HG02678 (cell line): ENCODE results near the gene HES5.
"Not testable (repeated sequence)": the region's sequence is repeated elsewhere in the genome, so short reads cannot be mapped to it uniquely, and the experiment has no call there.

Experiments used
- ATAC-seq: cut with Tn5 transposase; IDR thresholded peaks from one replicate; pipeline ENCODE4 v1.9.1; 2021; ENCODE audit warnings: mild to moderate bottlenecking, moderate library complexity; ENCODE audit not compliant: unreplicated experiment

The HES5 gene

GRCh38 chr1:2529784-2530512 lies at the start of gene HES5:
Gene HES5, minus strand, starts transcription at chr1:2530263. Its CDS starts 99 bp downstream, at chr1:2530164.
- no peak for ATAC-seq

GRCh38 chr1:2578758-2579118 lies 48.7 kb upstream of the HES5 start:
- no peak for ATAC-seq

- ATAC-seq, result peak; percentile 34
Observed at GRCh38 chr1:2577565-2578075, 47.6 kb upstream of the HES5 start.

GRCh38 chr1:2575801-2576663 lies 46.0 kb upstream of the HES5 start:
- ATAC-seq, result no peak

- ATAC-seq, result no peak
Observed at GRCh38 chr1:2574350-2574749, 44.3 kb upstream of the HES5 start.

- ATAC-seq, result no peak
Observed at GRCh38 chr1:2573250-2573920, 43.3 kb upstream of the HES5 start.

GRCh38 chr1:2571348-2571747 lies 41.3 kb upstream of the HES5 start:
- no peak for ATAC-seq

GRCh38 chr1:2570332-2570731 lies 40.3 kb upstream of the HES5 start:
- ATAC-seq, result no peak

GRCh38 chr1:2569703-2570102 lies 39.6 kb upstream of the HES5 start:
- ATAC-seq, result not testable (repeated sequence)

- ATAC-seq, result no peak
Observed at GRCh38 chr1:2569060-2569459, 39.0 kb upstream of the HES5 start.

- not testable (repeated sequence) for ATAC-seq
Observed at GRCh38 chr1:2568187-2568816, 38.2 kb upstream of the HES5 start.

GRCh38 chr1:2567083-2567679 lies 37.1 kb upstream of the HES5 start:
- ATAC-seq, result no peak

GRCh38 chr1:2566101-2567045 lies 36.3 kb upstream of the HES5 start:
- ATAC-seq, result no peak

- ATAC-seq, result no peak
Observed at GRCh38 chr1:2564815-2565374, 34.8 kb upstream of the HES5 start.

GRCh38 chr1:2564006-2564814 lies 34.1 kb upstream of the HES5 start:
- ATAC-seq, result no peak

GRCh38 chr1:2563205-2563604 lies 33.1 kb upstream of the HES5 start:
- no peak for ATAC-seq

- no peak for ATAC-seq
Observed at GRCh38 chr1:2561898-2562895, 32.1 kb upstream of the HES5 start.
